SK-N-SH treated with all-trans-retinoic acid at 6 μM for 48 hours (cell line): ENCODE data around the gene OR4D5.
A peak's percentile ranks its signal among the peaks of the same experiment; 100 is the strongest.

Experiments
- ATAC-seq: fragments of 200-7000 bp; cut with Tn5 transposase; 3 replicates; pipeline ENCODE4 v1.9.1; 2020; ENCODE audit warnings: mild to moderate bottlenecking, moderate library complexity
- ARNTL ChIP-seq: fragments of 450-650 bp; formaldehyde crosslinking; IDR thresholded peaks from 2 replicates; pipeline ENCODE4 v1.5.0; 2020; ENCODE audit warnings: low read depth, mild to moderate bottlenecking, moderate library complexity, borderline replicate concordance
- BACH2 ChIP-seq: fragments of 250-450 bp; sonication (Bioruptor Pico); IDR thresholded peaks from 2 replicates; pipeline ENCODE4 v1.9.0; 2021; ENCODE audit warnings: mild to moderate bottlenecking, borderline replicate concordance
- CREB5 ChIP-seq: fragments of 250-450 bp; sonication (Bioruptor Pico); IDR thresholded peaks from 2 replicates; pipeline ENCODE4 v1.5.1; 2020; ENCODE audit warnings: low read depth, mild to moderate bottlenecking, moderate library complexity
- CSRNP3 ChIP-seq: fragments of 250-450 bp; sonication (Bioruptor Pico); IDR thresholded peaks from 2 replicates; pipeline ENCODE4 v1.5.1; 2021; ENCODE audit warnings: mild to moderate bottlenecking, moderate library complexity
- ESRRG ChIP-seq: fragments of 250-450 bp; sonication (Bioruptor Pico); IDR thresholded peaks from 2 replicates; pipeline ENCODE4 v1.6.1; 2021; ENCODE audit warnings: mild to moderate bottlenecking
- GLIS3 ChIP-seq: fragments of 250-450 bp; sonication (Bioruptor Pico); IDR thresholded peaks from 2 replicates; pipeline ENCODE4 v1.5.0; 2020; ENCODE audit warnings: mild to moderate bottlenecking, moderate library complexity
- ISL1 ChIP-seq: fragments of 250-450 bp; sonication (Bioruptor Pico); IDR thresholded peaks from 2 replicates; pipeline ENCODE4 v2.1.2; 2022; ENCODE audit warnings: mild to moderate bottlenecking, moderate library complexity
- OSR1 ChIP-seq: fragments of 250-450 bp; sonication (Bioruptor Pico); IDR thresholded peaks from 2 replicates; pipeline ENCODE4 v1.8.0; 2022; ENCODE audit warnings: moderate library complexity, mild to moderate bottlenecking, inconsistent platforms
- PATZ1 ChIP-seq: fragments of 250-450 bp; sonication (Bioruptor Pico); IDR thresholded peaks from 2 replicates; pipeline ENCODE4 v1.8.0; 2020; ENCODE audit warnings: mild to moderate bottlenecking, moderate library complexity, borderline replicate concordance
- POU6F1 ChIP-seq: fragments of 250-450 bp; sonication (Bioruptor Pico); IDR thresholded peaks from 2 replicates; pipeline ENCODE4 v1.8.0; 2021; ENCODE audit warnings: low read depth, mild to moderate bottlenecking, moderate library complexity, borderline replicate concordance
- RARB ChIP-seq: fragments of 250-450 bp; sonication (Bioruptor Pico); IDR thresholded peaks from 2 replicates; pipeline ENCODE4 v1.8.0; 2021; ENCODE audit warnings: mild to moderate bottlenecking, moderate library complexity
- TCF4 ChIP-seq: fragments of 250-450 bp; sonication (Bioruptor Pico); IDR thresholded peaks from 2 replicates; pipeline ENCODE4 v1.8.0; 2021; ENCODE audit warnings: mild to moderate bottlenecking, moderate library complexity, borderline replicate concordance
- TOX ChIP-seq: fragments of 250-450 bp; sonication (Bioruptor Pico); IDR thresholded peaks from 2 replicates; pipeline ENCODE4 v1.8.0; 2021; ENCODE audit warnings: mild to moderate bottlenecking, moderate library complexity, borderline replicate concordance
- TSHZ2 ChIP-seq: fragments of 250-450 bp; sonication (Bioruptor Pico); IDR thresholded peaks from 2 replicates; pipeline ENCODE4 v1.5.0; 2020; ENCODE audit warnings: mild to moderate bottlenecking, moderate library complexity
- ZFP3 ChIP-seq: fragments of 250-450 bp; sonication (Bioruptor Pico); IDR thresholded peaks from 2 replicates; pipeline ENCODE4 v1.5.0; 2020; ENCODE audit warnings: mild to moderate bottlenecking, moderate library complexity
- ZFP30 ChIP-seq: fragments of 450-650 bp; formaldehyde crosslinking; IDR thresholded peaks from 2 replicates; pipeline ENCODE4 v1.5.0; 2022; ENCODE audit warnings: mild to moderate bottlenecking, moderate library complexity
- ZNF565 ChIP-seq: fragments of 450-650 bp; formaldehyde crosslinking; conservative IDR thresholded peaks from 2 replicates; pipeline ENCODE4 v1.5.0; 2020; ENCODE audit warnings: low read depth, mild to moderate bottlenecking, moderate library complexity

The OR4D5 gene

GRCh38 chr11:123945132-123945531 lies 5.7 kb downstream of the OR4D5 start:
- no peak for ATAC-seq
- TF ChIP-seq ESRRG = no peak
- no peak for TF ChIP-seq BACH2 (CRISPR knock-in tag)

GRCh38 chr11:123956752-123957151 lies 17.3 kb downstream of the OR4D5 start:
- no peak for TF ChIP-seq ZFP30 (CRISPR knock-in tag)
- TF ChIP-seq BACH2 (CRISPR knock-in tag) = no peak
- no peak for TF ChIP-seq PATZ1 (CRISPR knock-in tag)
- TF ChIP-seq TSHZ2 = no peak
- no peak for TF ChIP-seq CREB5 (CRISPR knock-in tag)
- no peak for TF ChIP-seq POU6F1 (CRISPR knock-in tag)
- TF ChIP-seq ZFP3 (CRISPR knock-in tag) = no peak
- no peak for TF ChIP-seq ISL1
- no peak for TF ChIP-seq ARNTL
- no peak for TF ChIP-seq RARB
- no peak for TF ChIP-seq CSRNP3 (CRISPR knock-in tag)
- TF ChIP-seq ZNF565 (CRISPR knock-in tag) = no peak
- TF ChIP-seq, all 23 proteins: peak for 0
- no peak for ATAC-seq

GRCh38 chr11:123973816-123974215 lies 34.4 kb downstream of the OR4D5 start:
- peak; percentile 72 for ATAC-seq
- no peak for TF ChIP-seq ZFP3 (CRISPR knock-in tag)

GRCh38 chr11:123976770-123977560 lies 37.5 kb downstream of the OR4D5 start:
- TF ChIP-seq GLIS3 (CRISPR knock-in tag) = no peak
- no peak for TF ChIP-seq OSR1 (CRISPR knock-in tag)
- ATAC-seq = no peak

- ATAC-seq = no peak
- TF ChIP-seq TCF4 (no peak), ISL1 (no peak), ARNTL (no peak), TOX (CRISPR knock-in tag) (no peak)
Observed at GRCh38 chr11:123977731-123978347, 38.4 kb downstream of the OR4D5 start, which contains the start of gene OR10S1. OR10S1 (minus strand) TSS chr11:123977781; CDS start chr11:123977664, 117 bp downstream.
